GM10248 (cell line): ENCODE data around the gene RFNG.

Experiments
- CTCF ChIA-PET: fragments of 300-600 bp; sonication (Branson Sonifier 250); formaldehyde crosslinking; extraction: SDS; loops from one replicate; lab custom pipeline; 2021; ENCODE audit warnings: antibody characterized with exemption; lab: Yijun Ruan, JAX
- POLR2A ChIA-PET: fragments of 350-650 bp; sonication (Branson Sonifier 250); formaldehyde crosslinking; extraction: SDS; loops from one replicate; lab custom pipeline; 2020; ENCODE audit warnings: antibody characterized with exemption; lab: Yijun Ruan, JAX
- DNase-seq: peaks from one replicate; pipeline ENCODE4 v3.0.0; 2012; ENCODE audit errors: extremely low spot score
- CTCF ChIP-seq: IDR thresholded peaks from 2 replicates; pipeline ENCODE4 v1.5.1; 2012; ENCODE audit warnings: mild to moderate bottlenecking, low read depth; ENCODE audit errors: extremely low read depth, missing control alignments, control extremely low read depth

Gene RFNG

DNA sequence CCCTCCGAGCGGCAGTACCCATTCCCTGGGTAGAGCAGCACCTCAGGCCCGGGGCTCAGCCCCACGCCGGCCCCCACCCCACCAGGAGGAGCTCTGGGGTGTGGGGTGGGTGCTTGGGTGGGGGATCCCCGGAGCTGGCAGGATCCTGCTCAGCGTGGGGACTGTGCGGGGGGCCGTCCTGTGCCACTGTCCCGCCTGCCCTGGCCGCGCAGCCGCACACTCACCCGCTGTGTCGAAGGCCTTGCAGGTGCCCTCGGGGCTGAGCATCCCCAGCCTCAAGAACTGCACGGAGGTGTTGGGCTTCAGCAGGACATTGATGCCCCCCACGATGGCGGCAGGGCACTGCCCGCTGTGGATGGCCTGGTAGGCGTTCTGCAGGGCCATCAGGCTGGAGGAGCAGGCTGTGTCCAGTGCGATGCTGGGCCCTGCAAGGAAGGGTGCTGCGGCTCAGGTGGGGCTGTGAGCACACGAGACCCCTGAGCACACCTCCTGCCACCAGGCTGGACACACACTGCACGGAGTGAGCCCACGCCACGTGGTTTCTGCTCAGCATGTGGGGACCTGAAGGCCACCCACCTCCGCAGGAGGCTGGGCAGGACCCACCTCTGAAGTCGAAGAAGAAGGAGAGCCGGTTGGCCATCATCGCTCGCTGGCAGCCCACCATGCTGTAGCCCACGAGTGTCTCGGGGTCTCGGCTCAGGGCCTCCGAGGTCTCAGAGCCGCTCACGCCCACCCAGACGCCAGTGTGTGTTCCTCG lies 41.6 kb upstream of the RFNG start:
- ChIA-PET CTCF (interaction anchor here (1.4 kb wide), 1 partner anchor 56 kb away, joined by 3 read pairs; the partner anchor contains the start of gene DCXR), POLR2A (interaction anchor here (0.6 to 1.1 kb wide), 2 partner anchors 10 to 201 kb away, joined by 3 to 4 read pairs; no protein-coding TSS in a partner anchor)
- TF ChIP-seq CTCF: no peak
- DNase-seq: no peak

- no peak for TF ChIP-seq CTCF
- ChIA-PET CTCF (interaction anchor here (1.4 kb wide), 1 partner anchor 55 kb away, joined by 3 read pairs; the partner anchor contains the start of gene DCXR), POLR2A (interaction anchor here (0.6 to 1.1 kb wide), 2 partner anchors 11 to 200 kb away, joined by 3 to 4 read pairs; no protein-coding TSS in a partner anchor)
- DNase-seq: no peak
Observed at GRCh38 chr17:82092628-82092994, 41.0 kb upstream of the RFNG start.

- POLR2A ChIA-PET: interaction anchor here (1.1 kb wide), 1 partner anchor 200 kb away, joined by 4 read pairs; no protein-coding TSS in a partner anchor
- DNase-seq: no peak
- CTCF ChIA-PET: interaction anchor here (1.4 kb wide), 1 partner anchor 55 kb away, joined by 3 read pairs; the partner anchor contains the start of gene DCXR
- TF ChIP-seq CTCF: no peak
Observed at GRCh38 chr17:82092094-82092586, 40.5 kb upstream of the RFNG start.

DNA sequence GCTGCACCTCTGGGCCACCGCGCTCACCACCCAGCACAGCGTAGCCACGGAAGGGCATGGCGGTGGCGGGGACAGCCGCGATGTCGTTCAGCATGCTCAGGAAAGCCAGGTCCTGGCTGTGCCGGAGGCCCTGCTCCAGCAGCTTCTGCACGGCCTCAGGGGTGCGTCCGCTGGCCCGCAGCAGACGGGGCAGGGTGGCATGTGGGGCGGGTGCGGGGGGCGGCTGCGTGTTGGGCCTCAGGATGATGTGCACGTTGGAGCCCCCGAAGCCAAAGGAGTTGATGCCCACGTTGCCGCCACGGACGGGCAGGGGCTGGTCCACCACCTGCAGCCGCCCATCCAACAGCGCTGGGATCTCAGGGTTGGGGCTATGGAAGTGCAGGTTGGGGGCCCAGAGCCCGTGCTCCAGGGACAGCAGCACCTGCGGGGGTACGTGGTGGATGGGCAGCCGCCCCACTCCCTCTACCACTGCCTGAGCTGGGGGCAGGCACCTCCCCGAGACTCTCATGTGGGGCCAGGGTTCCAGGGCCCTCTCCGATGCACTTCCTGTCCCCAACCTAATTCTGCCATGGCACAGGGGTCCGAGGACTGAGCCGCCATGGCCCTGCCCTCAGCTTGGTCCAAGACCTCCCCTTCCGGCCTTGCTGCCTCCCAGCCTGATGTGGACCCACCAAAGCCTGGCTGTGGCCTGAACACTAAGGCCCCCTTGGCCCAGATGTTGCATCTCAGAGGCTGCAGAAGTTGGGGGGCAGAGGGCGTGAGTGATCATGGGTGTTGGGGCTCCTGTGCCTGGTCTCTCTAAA lies 39.9 kb upstream of the RFNG start:
- ChIA-PET CTCF (no interaction called here), POLR2A (no interaction called here)
- DNase-seq: no peak

GRCh38 chr17:82090549-82091263 lies 39.1 kb upstream of the RFNG start:
- no peak for TF ChIP-seq CTCF
- POLR2A ChIA-PET: no interaction called here

More for the DNA sequence above, 39.9 kb upstream of the RFNG start:
- no peak for TF ChIP-seq CTCF

More at GRCh38 chr17:82090549-82091263, 39.1 kb upstream of the RFNG start:
- DNase-seq: no peak
- CTCF ChIA-PET: no interaction called here
